Measurements from ENCODE around the gene AOPEP. TPM values are rescaled to one million over a fixed set of nuclear protein-coding genes. Genes with fewer than 3 reads are reported as not detected.

The AOPEP gene
- total RNA-seq, 1 donor from 2014 or later = 16.6 TPM

DNA sequence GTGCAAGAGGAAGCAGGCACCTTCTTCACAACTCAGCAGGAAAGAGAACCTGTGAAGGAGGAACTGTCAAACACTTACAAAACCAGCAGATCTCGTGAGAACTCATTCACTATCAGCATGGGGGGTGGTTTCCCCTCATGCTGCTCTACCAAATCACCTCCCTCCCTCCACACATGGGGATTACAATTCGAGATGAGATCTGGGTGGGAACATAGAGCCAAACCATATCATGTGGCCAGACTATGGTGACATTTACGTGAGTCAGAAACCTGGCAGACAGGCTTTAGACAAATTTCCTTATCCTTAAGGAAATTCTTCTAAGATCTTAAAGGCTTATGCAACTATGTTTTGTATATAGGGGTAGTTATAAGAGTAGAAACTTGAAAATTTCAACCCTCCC lies 8.7 kb upstream of the AOPEP start:
- Mint-ChIP-seq H3K36me3 (no peaks in the 10 kb centered on the region), H3K27ac (no peak overlapping the region), H3K9me3 (peaks cover 3% of the 10 kb centered on the region), H3K4me3 (no peak overlapping the region), H3K4me1 (no peaks in the 10 kb centered on the region), H3K27me3 (ENCODE audit: insufficient read depth, low read depth) (peaks cover 8% of the 10 kb centered on the region)
- no peak for DNase-seq (ENCODE audit: low spot score)
- no peak overlapping the region for H2AFZ ChIP-seq (replicated peaks)
- no peak overlapping the region for H3K4me2 ChIP-seq
- H3K4me1 ChIP-seq = no peaks in the 10 kb centered on the region
- H3K36me3 ChIP-seq = no peaks in the 10 kb centered on the region
- no peaks in the 10 kb centered on the region for H3F3A ChIP-seq (ENCODE audit: low read depth)
- H3K79me2 ChIP-seq (ENCODE audit: low read depth) = no peaks in the 10 kb centered on the region
- no peaks in the 10 kb centered on the region for H3K27me3 ChIP-seq
- no peaks in the 10 kb centered on the region for H3K9me3 ChIP-seq (ENCODE audit: low read depth)
- no peak overlapping the region for H3K4me3 ChIP-seq
- H3K27ac ChIP-seq = no peak overlapping the region
- no peak overlapping the region for H3K9ac ChIP-seq
- TF ChIP-seq, protein P1, sequence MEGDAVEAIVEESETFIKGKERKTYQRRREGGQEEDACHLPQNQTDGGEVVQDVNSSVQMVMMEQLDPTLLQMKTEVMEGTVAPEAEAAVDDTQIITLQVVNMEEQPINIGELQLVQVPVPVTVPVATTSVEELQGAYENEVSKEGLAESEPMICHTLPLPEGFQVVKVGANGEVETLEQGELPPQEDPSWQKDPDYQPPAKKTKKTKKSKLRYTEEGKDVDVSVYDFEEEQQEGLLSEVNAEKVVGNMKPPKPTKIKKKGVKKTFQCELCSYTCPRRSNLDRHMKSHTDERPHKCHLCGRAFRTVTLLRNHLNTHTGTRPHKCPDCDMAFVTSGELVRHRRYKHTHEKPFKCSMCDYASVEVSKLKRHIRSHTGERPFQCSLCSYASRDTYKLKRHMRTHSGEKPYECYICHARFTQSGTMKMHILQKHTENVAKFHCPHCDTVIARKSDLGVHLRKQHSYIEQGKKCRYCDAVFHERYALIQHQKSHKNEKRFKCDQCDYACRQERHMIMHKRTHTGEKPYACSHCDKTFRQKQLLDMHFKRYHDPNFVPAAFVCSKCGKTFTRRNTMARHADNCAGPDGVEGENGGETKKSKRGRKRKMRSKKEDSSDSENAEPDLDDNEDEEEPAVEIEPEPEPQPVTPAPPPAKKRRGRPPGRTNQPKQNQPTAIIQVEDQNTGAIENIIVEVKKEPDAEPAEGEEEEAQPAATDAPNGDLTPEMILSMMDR (IDR thresholded peaks at IDR 0.05) = no peak
- TF ChIP-seq EZH2 (IDR thresholded peaks at IDR 0.05) = no peak
- TF ChIP-seq EZH2phosphoT487 (IDR thresholded peaks at IDR 0.05) = no peak
- H4K20me1 ChIP-seq (ENCODE audit: low read depth) = no peaks in the 10 kb centered on the region

GRCh38 chr9:94718936-94719335 lies 7.6 kb upstream of the AOPEP start:
- Mint-ChIP-seq H3K9me3 (peaks cover 3% of the 10 kb centered on the region), H3K27me3 (ENCODE audit: insufficient read depth, low read depth) (peaks cover 8% of the 10 kb centered on the region), H3K4me3 (no peak overlapping the region), H3K4me1 (no peaks in the 10 kb centered on the region), H3K36me3 (no peaks in the 10 kb centered on the region), H3K27ac (no peak overlapping the region)
- H3K4me1 ChIP-seq = no peaks in the 10 kb centered on the region
- H3K4me2 ChIP-seq = no peak overlapping the region
- H3K27ac ChIP-seq = no peak overlapping the region
- H3K9me3 ChIP-seq (ENCODE audit: low read depth) = no peaks in the 10 kb centered on the region
- no peak overlapping the region for H3K9ac ChIP-seq
- no peaks in the 10 kb centered on the region for H3K36me3 ChIP-seq
- no peak overlapping the region for H3K4me3 ChIP-seq
- H2AFZ ChIP-seq (replicated peaks) = peak overlapping the region; percentile 7
- no peaks in the 10 kb centered on the region for H3K27me3 ChIP-seq
- no peak for TF ChIP-seq EZH2phosphoT487 (IDR thresholded peaks at IDR 0.05)
- TF ChIP-seq, protein P1 (IDR thresholded peaks at IDR 0.05) = no peak
- no peak for TF ChIP-seq EZH2 (IDR thresholded peaks at IDR 0.05)
- H3K79me2 ChIP-seq (ENCODE audit: low read depth) = no peaks in the 10 kb centered on the region
- no peak for DNase-seq (ENCODE audit: low spot score)
- H4K20me1 ChIP-seq (ENCODE audit: low read depth) = no peaks in the 10 kb centered on the region
- no peaks in the 10 kb centered on the region for H3F3A ChIP-seq (ENCODE audit: low read depth)

DNA sequence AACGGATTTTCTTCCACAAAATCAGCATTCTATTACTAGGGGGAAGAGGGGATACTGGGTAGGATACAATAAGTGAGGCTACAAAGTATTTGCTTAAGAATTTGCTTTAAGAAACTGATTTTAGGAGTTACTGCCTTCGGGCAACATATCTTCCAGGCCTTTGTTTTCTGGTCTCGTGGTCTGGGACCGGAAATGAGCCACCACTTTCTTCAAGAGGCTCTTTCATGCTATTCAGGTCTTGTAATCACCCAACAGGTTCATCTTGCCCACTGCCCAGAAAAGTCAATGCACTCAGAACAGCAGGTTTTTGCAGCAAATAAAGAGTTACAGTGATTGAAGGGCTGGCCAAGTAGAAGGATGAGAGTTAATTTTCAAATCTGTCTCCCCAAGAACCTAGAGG lies 6.6 kb upstream of the AOPEP start:
- Mint-ChIP-seq H3K9me3 (peaks cover 3% of the 10 kb centered on the region), H3K27me3 (ENCODE audit: insufficient read depth, low read depth) (peaks cover 8% of the 10 kb centered on the region), H3K4me1 (no peaks in the 10 kb centered on the region), H3K27ac (peak overlapping the region; percentile 63), H3K4me3 (no peak overlapping the region), H3K36me3 (no peaks in the 10 kb centered on the region)
- no peaks in the 10 kb centered on the region for H4K20me1 ChIP-seq (ENCODE audit: low read depth)
- H3K4me2 ChIP-seq = no peak overlapping the region
- TF ChIP-seq EZH2 (IDR thresholded peaks at IDR 0.05) = no peak
- no peak overlapping the region for H2AFZ ChIP-seq (replicated peaks)
- H3K4me1 ChIP-seq = no peaks in the 10 kb centered on the region
- DNase-seq (ENCODE audit: low spot score) = no peak
- H3K9me3 ChIP-seq (ENCODE audit: low read depth) = no peaks in the 10 kb centered on the region
- peaks cover under 1% of the 10 kb centered on the region for H3F3A ChIP-seq (ENCODE audit: low read depth)
- no peaks in the 10 kb centered on the region for H3K27me3 ChIP-seq
- no peak overlapping the region for H3K4me3 ChIP-seq
- H3K36me3 ChIP-seq = no peaks in the 10 kb centered on the region
- no peak overlapping the region for H3K9ac ChIP-seq
- no peak overlapping the region for H3K27ac ChIP-seq
- H3K79me2 ChIP-seq (ENCODE audit: low read depth) = no peaks in the 10 kb centered on the region

GRCh38 chr9:94720846-94721549 lies 5.5 kb upstream of the AOPEP start:
- no peak overlapping the region for H3K4me3 Mint-ChIP-seq
- no peak overlapping the region for H2AFZ ChIP-seq (replicated peaks)
- TF ChIP-seq EZH2phosphoT487 (IDR thresholded peaks at IDR 0.05) = no peak
- TF ChIP-seq EZH2 (IDR thresholded peaks at IDR 0.05) = no peak
- TF ChIP-seq, protein P1 (IDR thresholded peaks at IDR 0.05) = no peak
- H3K79me2 ChIP-seq (ENCODE audit: low read depth) = no peaks in the 10 kb centered on the region
- H3K4me2 ChIP-seq = no peak overlapping the region
- H3K9ac ChIP-seq = no peak overlapping the region
- no peak for DNase-seq (ENCODE audit: low spot score)
- H3F3A ChIP-seq (ENCODE audit: low read depth) = peaks cover 6% of the 10 kb centered on the region
- H3K27me3 ChIP-seq = no peaks in the 10 kb centered on the region
- H3K27me3 Mint-ChIP-seq (ENCODE audit: insufficient read depth, low read depth) = peaks cover 8% of the 10 kb centered on the region
- H3K36me3 ChIP-seq = no peaks in the 10 kb centered on the region
- no peaks in the 10 kb centered on the region for H3K9me3 ChIP-seq (ENCODE audit: low read depth)
- no peaks in the 10 kb centered on the region for H3K36me3 Mint-ChIP-seq
- no peak overlapping the region for H3K27ac ChIP-seq
- H3K9me3 Mint-ChIP-seq = peaks cover 3% of the 10 kb centered on the region
- H4K20me1 ChIP-seq (ENCODE audit: low read depth) = no peaks in the 10 kb centered on the region
- H3K4me1 ChIP-seq = no peaks in the 10 kb centered on the region
- no peaks in the 10 kb centered on the region for H3K4me1 Mint-ChIP-seq
- H3K4me3 ChIP-seq = no peak overlapping the region
- H3K27ac Mint-ChIP-seq = no peak overlapping the region
